ENCODE data around the gene SLC22A23. TPM values are rescaled to one million over a fixed set of nuclear protein-coding genes. Genes with fewer than 3 reads are reported as not detected.

Gene SLC22A23
- total RNA-seq, 1 donor from 2014 or later = 19.4 TPM

DNA sequence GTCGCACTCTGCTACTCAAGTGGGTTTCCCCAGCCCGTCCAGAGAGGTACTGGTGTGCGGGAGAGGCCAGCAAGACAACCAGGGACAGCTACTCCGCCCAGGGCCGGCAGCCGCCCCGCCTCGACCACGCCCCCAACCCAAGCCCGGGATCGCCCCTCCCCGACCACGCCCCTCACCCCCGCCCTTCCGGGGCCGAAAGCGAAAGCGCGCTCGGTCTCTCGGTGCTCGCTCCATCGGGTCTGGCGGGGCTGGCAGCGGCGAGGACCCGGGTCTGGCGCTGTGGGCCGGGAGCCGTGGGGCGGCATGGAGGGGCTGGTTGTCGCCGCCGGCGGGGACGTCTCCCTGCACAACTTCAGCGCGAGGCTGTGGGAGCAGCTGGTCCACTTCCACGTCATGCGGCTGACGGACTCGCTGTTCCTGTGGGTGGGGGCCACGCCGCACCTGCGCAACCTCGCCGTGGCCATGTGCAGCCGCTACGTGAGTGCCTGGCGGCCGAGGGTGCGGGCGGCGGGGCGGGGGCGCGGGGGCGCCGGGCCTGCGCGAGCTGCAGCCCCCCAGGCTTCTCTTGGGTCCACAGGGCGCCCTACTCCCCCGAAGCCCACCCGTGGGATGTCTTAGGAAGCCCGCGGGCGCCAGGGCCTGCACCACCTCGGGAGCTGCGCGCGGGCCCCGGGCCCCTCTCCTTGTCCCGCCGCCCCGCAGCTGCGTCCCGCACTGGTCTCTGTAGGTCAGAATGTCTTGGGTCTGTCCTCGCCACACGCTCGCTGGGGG is 197.9 kb downstream of the SLC22A23 start, which contains the start of gene PSMG4:
TSS of gene PSMG4 (plus strand) at position 228 of the 771 bp plus-strand sequence. CDS start at position 304, 76 bp downstream.
- Mint-ChIP-seq H3K27me3 (peaks cover 24% of the 10 kb centered on the region), H3K9me3 (ENCODE audit: low read depth) (peaks cover 3% of the 10 kb centered on the region), H3K36me3 (ENCODE audit: insufficient read depth) (no peaks in the 10 kb centered on the region), H3K4me3 (ENCODE audit: low read depth) (peak within 1 kb of the TSS; percentile 94), H3K4me1 (ENCODE audit: low read depth) (peaks cover 8% of the 10 kb centered on the region), H3K27ac (peak within 1 kb of the TSS; percentile 90)
- DNase-seq (ENCODE audit: low spot score, unreplicated experiment) = peak; percentile 96
- no peak for TF ChIP-seq CTCF (IDR thresholded peaks at IDR 0.05; ENCODE audit: unreplicated experiment)

DNA sequence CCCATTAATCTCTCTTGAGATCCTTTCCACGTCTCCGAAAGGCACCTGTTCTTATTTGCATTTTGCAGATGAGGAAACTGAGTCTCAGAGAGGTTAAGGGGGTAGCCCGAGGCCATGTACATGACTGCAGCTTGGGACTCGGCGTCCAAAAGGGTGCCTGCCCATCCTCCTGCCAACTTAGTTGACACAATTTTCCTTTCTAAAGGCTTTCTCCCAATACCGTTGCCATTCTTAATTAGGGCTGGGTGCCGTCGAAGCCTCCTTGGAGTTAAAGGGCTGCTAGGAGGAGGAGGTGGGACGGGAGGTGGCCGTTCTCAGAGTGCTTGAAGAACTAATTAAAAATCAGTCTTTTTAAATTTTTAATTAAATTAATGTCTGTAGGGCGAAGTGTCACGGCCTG is 198.6 kb downstream of the SLC22A23 start:
- TF ChIP-seq CTCF (IDR thresholded peaks at IDR 0.05; ENCODE audit: unreplicated experiment) = no peak
- H3K27ac Mint-ChIP-seq = no peak overlapping the region

DNA sequence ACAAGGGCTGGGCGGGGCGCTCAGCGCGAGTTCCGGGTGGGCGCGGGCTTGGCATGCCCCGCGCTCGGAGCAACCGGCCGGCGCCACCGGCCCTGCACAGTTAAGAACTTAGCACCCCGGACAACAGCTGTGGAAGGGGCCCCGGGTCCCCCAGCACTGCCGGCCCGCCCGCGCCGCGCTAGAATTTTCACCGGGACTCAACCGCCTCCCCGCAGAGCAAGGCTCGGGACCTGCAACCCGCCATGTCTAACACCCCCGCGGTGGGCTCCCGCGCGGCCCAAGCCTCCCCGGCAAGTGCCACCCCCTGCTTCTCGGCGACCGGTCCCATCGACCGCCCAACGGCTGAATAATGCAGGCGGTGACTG is 203.3 kb downstream of the SLC22A23 start:
- H3K36me3 Mint-ChIP-seq (ENCODE audit: insufficient read depth) = no peaks in the 10 kb centered on the region
- H3K4me3 Mint-ChIP-seq (ENCODE audit: low read depth) = no peak overlapping the region
- no peak for DNase-seq (ENCODE audit: low spot score, unreplicated experiment)
- H3K9me3 Mint-ChIP-seq (ENCODE audit: low read depth) = peaks cover 3% of the 10 kb centered on the region
- peaks cover 53% of the 10 kb centered on the region for H3K27me3 Mint-ChIP-seq
- peaks cover 7% of the 10 kb centered on the region for H3K4me1 Mint-ChIP-seq (ENCODE audit: low read depth)
- H3K27ac Mint-ChIP-seq = no peak overlapping the region
- no peak for TF ChIP-seq CTCF (IDR thresholded peaks at IDR 0.05; ENCODE audit: unreplicated experiment)

More for the DNA sequence above, 198.6 kb downstream of the SLC22A23 start:
- peaks cover 8% of the 10 kb centered on the region for H3K4me1 Mint-ChIP-seq (ENCODE audit: low read depth)
- H3K4me3 Mint-ChIP-seq (ENCODE audit: low read depth) = peak overlapping the region; percentile 70
- no peak for DNase-seq (ENCODE audit: low spot score, unreplicated experiment)
- H3K9me3 Mint-ChIP-seq (ENCODE audit: low read depth) = peaks cover 3% of the 10 kb centered on the region
- no peaks in the 10 kb centered on the region for H3K36me3 Mint-ChIP-seq (ENCODE audit: insufficient read depth)
- H3K27me3 Mint-ChIP-seq = peaks cover 24% of the 10 kb centered on the region

GRCh38 chr6:3252861-3253596 is 203.8 kb downstream of the SLC22A23 start:
- Mint-ChIP-seq H3K4me1 (ENCODE audit: low read depth) (peaks cover 11% of the 10 kb centered on the region), H3K27ac (no peak overlapping the region), H3K36me3 (ENCODE audit: insufficient read depth) (no peaks in the 10 kb centered on the region), H3K27me3 (peaks cover 53% of the 10 kb centered on the region), H3K4me3 (ENCODE audit: low read depth) (no peak overlapping the region), H3K9me3 (ENCODE audit: low read depth) (peaks cover 3% of the 10 kb centered on the region)
- DNase-seq (ENCODE audit: low spot score, unreplicated experiment) = no peak
- no peak for TF ChIP-seq CTCF (IDR thresholded peaks at IDR 0.05; ENCODE audit: unreplicated experiment)

- no peak for TF ChIP-seq CTCF (IDR thresholded peaks at IDR 0.05; ENCODE audit: unreplicated experiment)
- Mint-ChIP-seq H3K27me3 (peaks cover 51% of the 10 kb centered on the region), H3K36me3 (ENCODE audit: insufficient read depth) (no peaks in the 10 kb centered on the region), H3K9me3 (ENCODE audit: low read depth) (peaks cover 3% of the 10 kb centered on the region), H3K27ac (no peak overlapping the region), H3K4me3 (ENCODE audit: low read depth) (no peak overlapping the region), H3K4me1 (ENCODE audit: low read depth) (peaks cover 18% of the 10 kb centered on the region)
- DNase-seq (ENCODE audit: low spot score, unreplicated experiment) = no peak
Measured at GRCh38 chr6:3252369-3252768, 204.5 kb downstream of the SLC22A23 start.
